ENCODE results near the gene MSI2.

- TF ChIP-seq, protein P1, sequence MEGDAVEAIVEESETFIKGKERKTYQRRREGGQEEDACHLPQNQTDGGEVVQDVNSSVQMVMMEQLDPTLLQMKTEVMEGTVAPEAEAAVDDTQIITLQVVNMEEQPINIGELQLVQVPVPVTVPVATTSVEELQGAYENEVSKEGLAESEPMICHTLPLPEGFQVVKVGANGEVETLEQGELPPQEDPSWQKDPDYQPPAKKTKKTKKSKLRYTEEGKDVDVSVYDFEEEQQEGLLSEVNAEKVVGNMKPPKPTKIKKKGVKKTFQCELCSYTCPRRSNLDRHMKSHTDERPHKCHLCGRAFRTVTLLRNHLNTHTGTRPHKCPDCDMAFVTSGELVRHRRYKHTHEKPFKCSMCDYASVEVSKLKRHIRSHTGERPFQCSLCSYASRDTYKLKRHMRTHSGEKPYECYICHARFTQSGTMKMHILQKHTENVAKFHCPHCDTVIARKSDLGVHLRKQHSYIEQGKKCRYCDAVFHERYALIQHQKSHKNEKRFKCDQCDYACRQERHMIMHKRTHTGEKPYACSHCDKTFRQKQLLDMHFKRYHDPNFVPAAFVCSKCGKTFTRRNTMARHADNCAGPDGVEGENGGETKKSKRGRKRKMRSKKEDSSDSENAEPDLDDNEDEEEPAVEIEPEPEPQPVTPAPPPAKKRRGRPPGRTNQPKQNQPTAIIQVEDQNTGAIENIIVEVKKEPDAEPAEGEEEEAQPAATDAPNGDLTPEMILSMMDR (IDR thresholded peaks at IDR 0.05) = no peak
- no peak for TF ChIP-seq POLR2A (IDR thresholded peaks at IDR 0.05)
These were observed 225.6 kb downstream of the MSI2 start for GRCh38 chr17:57481910-57482391.

Data from thyroid gland (tissue), 4 donors.